Transverse colon (tissue), 4 donors: ENCODE data around the gene LRRC37A3. TPM values are rescaled to one million over a fixed set of nuclear protein-coding genes. Genes with fewer than 3 reads are reported as not detected.
"Not testable (repeated sequence)": the region's sequence is repeated elsewhere in the genome, so short reads cannot be mapped to it uniquely, and the experiment has no call there.

Experiments
- DNase-seq: peaks from one replicate; pipeline ENCODE4 v3.0.0-alpha.2; 2019
- H3K27ac ChIP-seq, 4 donors: fragments of 200-600 bp; sonication (generic); 2 replicates each; pipeline ENCODE4 v1.5.1; 2016 to 2018; ENCODE audit warnings: inconsistent platforms in 4 of 4
- H3K27me3 ChIP-seq: fragments of 200-600 bp; sonication (generic); 2 replicates; pipeline ENCODE4 v1.5.1; 2017; ENCODE audit warnings: inconsistent platforms
- H3K36me3 ChIP-seq, 4 donors: fragments of 200-600 bp; sonication (generic); 2 replicates each; pipeline ENCODE4 v1.5.1; 2017 to 2019; ENCODE audit warnings: inconsistent platforms in 4 of 4
- H3K4me1 ChIP-seq, 4 donors: fragments of 200-600 bp; sonication (generic); 2 replicates each; pipeline ENCODE4 v1.5.1; 2017 to 2020; ENCODE audit warnings: inconsistent platforms in 4 of 4
- H3K4me3 ChIP-seq, 4 donors: fragments of 200-600 bp; sonication (generic); 1 replicate in 1 of 4; 2 replicates in 3 of 4; pipeline versions ENCODE4 v1.5.1 to v1.6.1; 2017 to 2019; ENCODE audit warnings: inconsistent platforms in 4 of 4
- H3K9me3 ChIP-seq, 2 donors: fragments of 200-600 bp; sonication (generic); 2 replicates each; pipeline ENCODE4 v1.5.1; 2017 to 2019; ENCODE audit warnings: inconsistent platforms in 2 of 2
- EP300 ChIP-seq: sonication (generic); formaldehyde crosslinking; IDR thresholded peaks from one replicate; pipeline ENCODE4 v1.6.1; 2017; ENCODE audit warnings: antibody characterized with exemption, low read depth
- POLR2A ChIP-seq: fragments of 450-650 bp; IDR thresholded peaks from one replicate; pipeline ENCODE4 v1.6.1; 2016; ENCODE audit warnings: antibody characterized with exemption, mild to moderate bottlenecking, moderate library complexity
- POLR2AphosphoS5 ChIP-seq, 3 donors: sonication (generic); formaldehyde crosslinking; IDR thresholded peaks; one replicate each; pipeline ENCODE4 v1.6.1; 2016; ENCODE audit warnings: antibody characterized with exemption in 3 of 3
- WGBS, 2 donors: methylation state at CpG; one replicate each; pipeline ENCODE4 v1.1.5; 2018; ENCODE audit warnings: low coverage in 1 of 2; 5-methylcytosine and 5-hydroxymethylcytosine counted together
- in situ Hi-C, 4 donors: fragments of 200-750 bp; cut with MboI; loops; one replicate each; pipeline versions ENCODE4 v1.15.0 to v1.15.1; 2017; ENCODE audit warnings: low sequenced_read_pairs in 3 of 4, low pct_ligation_motif_present in 1 of 4, low pct_unique_long_range_greater_than_20kb in 1 of 4
- intact Hi-C: fragments of 100-400 bp; cut with DNase I; formaldehyde crosslinking; loops from one replicate; pipeline ENCODE4 v1.15.1; 2023; ENCODE audit warnings: low total_unique reads
- total RNA-seq, 4 donors: library from RNA; depleted of rRNA; stranded (reverse); fragments of >200 nt; gene quantifications; one replicate each; pipeline ENCODE4 v1.1.0, GENCODE V29; 2016
- TF ChIP-seq, protein P1 (sequence below), 5 experiments: fragments of 200-600 bp in 3 of 5; fragments of 450-650 bp in 2 of 5; sonication (generic) in 3 of 5; IDR thresholded peaks; 1 replicate in 2 of 5; 2 replicates in 3 of 5; pipeline ENCODE4 v1.5.1; 2016 to 2017; ENCODE audit warnings: antibody characterized with exemption in 5 of 5, inconsistent platforms in 3 of 5, mild to moderate bottlenecking in 2 of 5, moderate library complexity in 1 of 5

LRRC37A3 gene
- total RNA-seq, 4 donors from 2014 or later, result 0.37 to 5.2 (median 4.7) TPM

DNA sequence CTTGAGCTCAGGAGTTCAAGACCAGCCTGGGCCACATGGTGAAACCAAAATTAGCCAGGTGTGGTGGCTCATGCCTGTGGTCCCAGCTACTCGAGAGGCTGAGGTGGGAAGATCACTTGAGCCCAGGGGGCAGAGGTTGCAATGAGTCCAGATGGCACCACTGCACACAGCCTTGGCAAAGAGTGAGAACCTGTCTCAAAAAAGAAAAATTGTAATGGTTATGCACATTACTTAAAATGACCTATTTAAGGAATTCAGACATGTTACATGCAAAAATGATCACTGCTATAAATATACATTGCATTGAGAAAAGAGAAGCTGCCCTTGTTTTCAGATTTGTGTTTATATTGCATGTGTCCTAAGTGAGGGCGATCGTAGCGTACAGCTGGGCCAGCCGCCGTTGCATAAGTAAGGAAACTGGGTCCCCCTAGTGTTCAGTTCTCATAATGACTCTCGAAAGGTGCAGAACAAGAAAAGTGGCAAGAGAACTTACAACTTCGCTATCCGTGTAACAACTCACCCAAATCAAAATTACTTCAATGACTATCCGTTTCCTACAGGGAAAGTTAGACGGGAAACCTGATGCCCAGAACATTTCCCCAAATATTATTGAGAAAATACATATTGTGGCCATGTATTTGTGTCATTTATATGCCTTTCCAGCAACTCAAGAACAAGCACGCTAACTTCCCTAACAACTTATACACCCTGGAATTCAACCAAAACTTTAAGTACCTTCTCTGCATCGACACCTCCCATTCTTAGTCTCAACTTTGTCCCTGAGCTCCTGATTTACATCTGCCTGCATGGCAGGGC, 42.5 kb upstream of the LRRC37A3 start:
- intact Hi-C loops, H3K36me3 ChIP-seq, H3K9me3 ChIP-seq, H3K27me3 ChIP-seq: not testable (repeated sequence)
- DNase-seq, result peak; percentile 65
- Histone ChIP-seq H3K27ac (peak overlapping the region in 3 of 4 donors; percentile 19 to 55 (median 43)), H3K4me3 (peak overlapping the region in 1 of 4 donors; percentile 21), H3K4me1 (peaks cover 6 to 28% (median 13%) of the 10 kb centered on the region in 4 donors)
- 2 to 8% methylated on average over 4 to 13 of the region's 13 CpGs for WGBS, 2 donors
- TF ChIP-seq, protein P1, sequence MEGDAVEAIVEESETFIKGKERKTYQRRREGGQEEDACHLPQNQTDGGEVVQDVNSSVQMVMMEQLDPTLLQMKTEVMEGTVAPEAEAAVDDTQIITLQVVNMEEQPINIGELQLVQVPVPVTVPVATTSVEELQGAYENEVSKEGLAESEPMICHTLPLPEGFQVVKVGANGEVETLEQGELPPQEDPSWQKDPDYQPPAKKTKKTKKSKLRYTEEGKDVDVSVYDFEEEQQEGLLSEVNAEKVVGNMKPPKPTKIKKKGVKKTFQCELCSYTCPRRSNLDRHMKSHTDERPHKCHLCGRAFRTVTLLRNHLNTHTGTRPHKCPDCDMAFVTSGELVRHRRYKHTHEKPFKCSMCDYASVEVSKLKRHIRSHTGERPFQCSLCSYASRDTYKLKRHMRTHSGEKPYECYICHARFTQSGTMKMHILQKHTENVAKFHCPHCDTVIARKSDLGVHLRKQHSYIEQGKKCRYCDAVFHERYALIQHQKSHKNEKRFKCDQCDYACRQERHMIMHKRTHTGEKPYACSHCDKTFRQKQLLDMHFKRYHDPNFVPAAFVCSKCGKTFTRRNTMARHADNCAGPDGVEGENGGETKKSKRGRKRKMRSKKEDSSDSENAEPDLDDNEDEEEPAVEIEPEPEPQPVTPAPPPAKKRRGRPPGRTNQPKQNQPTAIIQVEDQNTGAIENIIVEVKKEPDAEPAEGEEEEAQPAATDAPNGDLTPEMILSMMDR (IDR thresholded peaks at IDR 0.05), result peak; percentile 67 to 84 (median 71)
- in situ Hi-C loops, result loop anchor here (10.0 to 25.0 kb wide), 3 partner anchors 143 to 176 kb away; partner anchors contain the start of gene RGS9 (in 2 of the 4)

DNA sequence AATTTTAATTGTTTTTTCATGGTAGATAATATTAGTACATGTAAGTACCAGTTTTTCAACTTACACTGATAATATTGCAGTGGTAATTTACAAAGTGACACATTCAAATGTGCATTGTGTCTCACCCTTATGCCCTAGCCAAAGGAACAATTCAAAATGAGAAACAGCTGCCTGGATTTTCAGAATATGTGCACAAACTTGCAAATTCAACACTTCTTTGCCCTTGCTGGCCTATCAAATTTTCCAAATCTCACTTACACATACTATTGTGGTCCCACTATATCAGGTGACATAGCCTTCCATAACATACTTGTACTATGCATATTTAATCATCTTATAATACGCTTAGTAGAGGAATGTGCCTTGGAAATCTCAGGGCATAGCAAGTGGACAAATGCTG, 32.6 kb upstream of the LRRC37A3 start:
- Histone ChIP-seq H3K4me1 (no peaks in the 10 kb centered on the region), H3K36me3 (no peaks in the 10 kb centered on the region), H3K9me3 (no peaks in the 10 kb centered on the region), H3K4me3 (no peak overlapping the region), H3K27me3 (no peaks in the 10 kb centered on the region), H3K27ac (no peak overlapping the region)
- in situ Hi-C loops, result loop anchor here in 3 of 4 donors (25.0 kb wide), 2 partner anchors 160 to 185 kb away; partner anchors contain the start of gene RGS9 (in 2 of the 3)
- intact Hi-C loops, result no loop called here
- no peak for TF ChIP-seq POLR2AphosphoS5 (IDR thresholded peaks at IDR 0.05)
- TF ChIP-seq POLR2A, result no peak
- TF ChIP-seq, protein P1 (IDR thresholded peaks at IDR 0.05), result no peak
- no peak for TF ChIP-seq EP300
- 80 to 90% methylated on average over 1 of the region's 1 CpG for WGBS, 2 donors
- DNase-seq, result no peak

DNA sequence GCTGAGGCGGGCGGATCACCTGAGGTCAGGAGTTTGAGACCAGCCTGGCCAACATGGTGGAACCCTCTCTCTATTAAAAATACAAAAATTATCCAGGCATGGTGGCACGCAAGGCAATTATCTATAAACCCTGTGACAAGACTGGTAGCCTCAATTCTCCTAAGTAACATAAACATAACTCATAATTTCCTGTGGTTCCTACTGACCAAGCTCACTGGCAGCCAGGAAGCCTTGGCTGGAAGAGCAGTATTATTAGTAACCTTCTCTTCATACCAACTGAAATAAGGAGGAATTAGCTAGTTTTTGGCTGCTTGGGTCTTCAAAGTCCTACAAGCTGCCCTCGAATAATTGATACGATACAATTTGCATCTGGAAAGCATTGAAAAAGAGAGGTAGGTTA, 31.6 kb upstream of the LRRC37A3 start:
- Histone ChIP-seq H3K36me3 (no peaks in the 10 kb centered on the region), H3K4me3 (no peak overlapping the region), H3K9me3 (no peaks in the 10 kb centered on the region), H3K27me3 (no peaks in the 10 kb centered on the region), H3K4me1 (no peaks in the 10 kb centered on the region), H3K27ac (no peak overlapping the region)
- in situ Hi-C loops (loop anchor here in 3 of 4 donors (25.0 kb wide), 2 partner anchors 161 to 186 kb away; partner anchors contain the start of gene RGS9 (in 2 of the 3)), intact Hi-C loops (no loop called here)
- no peak for TF ChIP-seq POLR2AphosphoS5 (IDR thresholded peaks at IDR 0.05)
- no peak for TF ChIP-seq POLR2A
- TF ChIP-seq EP300, result no peak
- TF ChIP-seq, protein P1 (IDR thresholded peaks at IDR 0.05), result no peak
- DNase-seq, result no peak
- 82 to 92% methylated on average over 2 to 5 of the region's 5 CpGs for WGBS, 2 donors

DNA sequence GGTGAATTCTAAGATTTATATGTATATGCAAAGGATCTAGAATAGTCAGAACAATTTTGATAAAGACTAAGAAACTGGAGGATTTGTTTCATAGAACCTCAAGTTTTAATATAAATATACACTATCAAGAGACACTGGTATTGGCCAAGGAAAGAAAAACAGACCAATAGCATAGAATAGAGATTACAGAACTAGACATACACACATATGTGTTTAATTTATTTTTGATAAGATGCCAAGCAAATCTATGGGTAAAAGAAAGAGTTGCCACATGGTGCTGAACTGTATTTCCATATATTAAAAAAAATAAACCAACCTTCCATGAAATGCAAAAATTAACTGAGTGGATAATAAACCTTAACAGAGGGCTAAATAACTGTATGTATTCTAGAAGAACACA, 27.9 kb upstream of the LRRC37A3 start:
- in situ Hi-C loops, result no loop called here
- no peak for DNase-seq
- Histone ChIP-seq H3K4me1 (no peaks in the 10 kb centered on the region), H3K27ac (no peak overlapping the region), H3K4me3 (no peak overlapping the region), H3K27me3 (no peaks in the 10 kb centered on the region), H3K36me3 (no peaks in the 10 kb centered on the region), H3K9me3 (no peaks in the 10 kb centered on the region)
- TF ChIP-seq POLR2AphosphoS5 (IDR thresholded peaks at IDR 0.05) (no peak), EP300 (no peak), POLR2A (no peak)
- TF ChIP-seq, protein P1 (IDR thresholded peaks at IDR 0.05), result no peak
- intact Hi-C loops, result no loop called here
